ENCODE results near the gene COLQ.
A peak's percentile ranks its signal among the peaks of the same experiment; 100 is the strongest.
"Not testable (repeated sequence)": the region's sequence is repeated elsewhere in the genome, so short reads cannot be mapped to it uniquely, and the experiment has no call there.

COLQ gene

DNA sequence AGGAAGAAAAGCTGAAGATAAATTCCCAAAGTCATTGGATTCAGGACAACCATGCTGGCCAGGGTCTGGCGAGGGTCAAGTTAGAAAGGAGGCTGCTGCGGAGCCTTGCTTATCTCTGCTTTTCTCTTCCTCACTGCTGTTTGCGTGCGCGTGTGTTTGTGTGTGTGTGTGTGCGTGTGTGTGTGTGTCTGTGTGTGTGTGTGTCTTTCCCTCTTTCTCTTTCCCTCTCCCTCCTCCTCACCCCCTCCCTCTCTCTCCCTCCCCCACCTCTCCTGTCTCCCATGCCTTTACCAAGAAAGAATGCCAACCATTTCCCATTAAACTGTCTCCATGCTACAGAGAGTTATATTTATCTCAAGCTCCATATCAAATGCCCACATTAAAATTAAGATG, at the start of gene COLQ:
COLQ (minus strand) TSS at position 134 of the 393 bp plus-strand sequence; CDS start at position 53, 81 bp downstream.
- no peak for DNase-seq

DNA sequence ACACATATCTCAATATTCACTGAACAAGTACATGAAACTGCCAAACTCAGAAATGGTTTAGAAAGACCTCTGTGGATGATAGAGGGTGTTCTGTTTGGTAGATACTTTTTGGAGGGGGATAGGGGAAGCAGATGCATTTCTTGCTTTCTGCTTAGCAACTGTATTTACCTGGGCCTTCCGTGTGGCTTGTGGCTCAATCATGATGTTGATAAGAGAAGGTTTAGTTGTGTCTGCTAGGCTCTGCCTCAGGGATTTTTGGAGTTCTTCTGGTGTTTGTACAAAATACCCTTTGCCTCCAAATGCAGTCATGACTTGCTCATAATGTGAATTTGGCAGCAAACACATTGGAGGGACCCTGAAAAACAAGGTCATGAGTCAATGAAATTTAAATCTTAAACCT, 41.7 kb upstream of the COLQ start:
- no peak for DNase-seq

DNA sequence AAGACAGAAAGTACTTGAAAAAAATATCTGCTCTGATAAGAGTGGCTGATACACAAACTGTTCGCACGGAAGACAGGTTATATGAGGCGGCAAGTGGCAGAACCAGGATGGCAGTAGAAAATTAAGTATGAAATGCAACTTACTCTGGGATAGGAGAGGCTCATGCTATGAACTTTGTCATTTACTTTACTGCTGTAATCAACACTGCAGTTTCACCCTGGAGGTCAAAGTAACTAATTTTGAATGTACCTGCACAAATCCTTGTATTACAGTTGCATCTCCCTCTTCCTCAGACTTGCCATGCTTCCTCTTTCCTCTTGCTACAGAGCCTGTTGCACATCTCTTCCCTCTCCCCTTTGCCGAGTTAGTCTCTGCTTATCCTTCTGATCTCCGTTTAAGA, 41.1 kb upstream of the COLQ start:
- DNase-seq: no peak

DNA sequence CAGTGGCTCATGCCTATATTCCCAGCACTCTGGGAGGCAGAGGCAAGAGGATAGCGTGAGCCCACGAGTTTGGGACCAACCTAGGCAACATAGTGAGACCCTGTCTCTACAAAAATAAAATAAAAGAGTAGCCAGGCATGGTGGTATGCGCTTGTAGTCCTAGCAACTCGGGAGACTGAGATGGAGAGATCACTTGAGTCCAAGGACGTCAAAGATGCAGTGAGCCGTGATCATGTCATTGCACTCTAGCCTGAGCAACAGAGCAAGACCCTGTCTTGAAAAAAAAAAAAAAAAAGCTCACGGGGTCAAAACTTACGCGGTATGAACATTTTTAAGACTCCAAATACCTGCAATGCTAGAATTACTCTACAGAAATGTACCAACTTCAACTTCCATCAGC, 37.1 kb upstream of the COLQ start:
- no peak for DNase-seq

DNA sequence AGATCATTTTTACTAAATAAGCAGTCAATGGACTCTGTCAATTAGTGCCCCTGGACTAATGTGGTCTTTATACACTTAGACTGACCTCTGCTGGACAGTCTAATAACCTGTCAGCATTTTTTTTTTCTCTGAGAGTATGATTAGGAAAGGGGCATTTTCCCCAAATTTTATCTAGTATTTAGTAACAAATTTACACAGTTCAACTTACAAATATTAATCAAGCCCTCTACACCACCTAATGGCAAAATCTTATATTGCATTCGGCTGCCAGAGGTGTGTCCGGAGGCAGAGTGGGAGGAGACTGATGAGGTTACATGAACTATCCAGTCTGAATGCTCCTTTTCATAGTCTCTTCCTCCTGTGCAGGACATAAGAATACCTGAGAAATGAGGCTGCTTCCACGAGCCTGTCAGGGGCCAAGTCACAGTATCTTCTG, 36.0 kb upstream of the COLQ start:
- DNase-seq: peak; percentile 9 to 44

DNA sequence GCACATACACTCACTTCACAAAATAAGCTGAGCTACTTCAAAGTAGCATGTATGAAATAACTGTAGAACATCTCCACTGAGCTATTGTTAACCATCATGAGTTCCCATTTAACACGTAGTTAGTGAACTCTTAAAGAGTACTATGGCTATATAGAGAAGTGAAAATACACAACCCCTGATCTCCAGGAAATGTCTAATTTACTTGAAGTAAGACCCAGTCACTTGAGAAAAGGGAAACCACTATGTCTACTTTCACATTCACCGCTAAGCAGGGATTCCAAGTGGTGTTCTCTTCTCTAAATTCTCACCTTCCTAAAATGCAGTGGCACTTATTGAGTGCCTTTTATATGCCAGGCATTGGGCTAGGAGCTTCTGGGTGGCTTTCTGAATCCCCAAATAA, 35.0 kb upstream of the COLQ start:
- no peak for DNase-seq

DNA sequence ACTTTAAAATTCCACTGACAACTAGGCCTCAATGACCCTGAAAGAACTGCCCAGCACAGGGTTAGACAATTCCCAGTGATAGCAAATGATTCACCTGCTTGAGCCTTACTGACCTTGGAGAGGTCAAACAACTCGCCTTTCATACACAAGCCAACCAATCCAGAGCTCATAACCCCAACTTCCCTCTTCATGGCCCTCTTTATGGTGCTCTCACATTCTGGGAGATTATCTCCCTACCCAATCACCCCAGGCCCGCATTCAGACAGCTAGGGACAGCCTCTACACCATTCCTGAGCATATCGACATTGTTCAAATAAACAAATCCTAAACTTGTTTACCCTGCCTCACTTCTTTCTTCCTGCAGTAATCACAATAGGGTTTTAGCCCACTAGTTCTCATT, 32.2 kb upstream of the COLQ start:
- no peak for DNase-seq

DNA sequence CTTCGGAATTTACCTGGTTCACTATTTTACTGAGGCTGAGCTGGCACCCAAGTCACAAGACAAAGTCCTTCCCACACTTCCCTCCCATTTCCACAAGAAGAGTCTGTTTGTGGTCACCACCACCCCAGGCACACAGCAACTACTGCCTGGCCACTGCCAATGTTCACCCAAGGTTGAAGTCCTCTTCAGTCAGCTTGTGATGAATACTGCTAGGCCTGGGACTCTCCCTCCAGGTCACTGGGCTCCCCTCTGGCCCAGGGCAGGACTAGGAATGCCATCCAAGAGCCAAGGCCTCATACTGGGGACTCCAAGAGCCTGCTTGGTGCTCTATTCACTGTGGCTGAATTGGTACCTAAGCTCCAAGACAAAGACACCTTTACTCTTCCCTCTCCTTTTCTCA, 30.4 kb upstream of the COLQ start:
- no peak for DNase-seq

DNA sequence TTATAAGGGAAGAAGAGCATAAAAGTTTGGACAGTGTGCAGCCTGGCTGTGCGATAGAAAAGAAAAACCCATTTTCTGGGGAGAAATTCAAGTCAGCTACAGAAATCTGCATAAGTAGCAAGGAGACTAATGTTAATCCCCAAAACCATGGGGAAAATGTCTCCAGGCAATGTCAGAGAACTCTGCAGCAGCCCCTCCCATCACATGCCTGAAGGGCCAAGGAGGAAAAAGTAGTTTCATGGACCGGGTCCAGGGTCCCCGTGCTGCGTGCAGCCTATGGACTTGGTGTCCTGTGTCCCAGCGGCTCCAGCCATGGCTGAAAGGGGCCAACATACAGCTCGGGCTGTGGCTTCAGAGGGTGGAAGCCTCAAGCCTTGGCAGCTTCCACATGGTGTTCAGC, 28.3 kb upstream of the COLQ start:
- DNase-seq: no peak

DNA sequence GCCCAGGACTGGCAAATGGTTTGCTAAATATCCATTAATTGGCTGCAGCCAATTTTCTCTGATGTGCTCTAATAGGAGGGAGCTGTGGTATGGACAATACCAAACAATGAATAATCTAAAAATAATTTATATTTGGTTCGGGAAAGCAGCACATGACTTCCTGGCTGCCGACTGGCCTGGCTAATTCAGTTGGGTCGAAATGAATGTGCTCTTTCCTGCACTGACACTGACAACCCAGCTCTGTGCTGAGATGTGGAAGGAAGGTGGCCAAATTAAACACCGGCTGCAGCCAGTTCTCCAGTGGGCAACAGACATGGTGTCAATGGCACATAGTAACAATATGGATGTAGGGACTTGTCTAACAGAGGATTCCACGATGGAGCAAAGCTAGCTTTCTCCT, 21.1 kb upstream of the COLQ start:
- no peak for DNase-seq

DNA sequence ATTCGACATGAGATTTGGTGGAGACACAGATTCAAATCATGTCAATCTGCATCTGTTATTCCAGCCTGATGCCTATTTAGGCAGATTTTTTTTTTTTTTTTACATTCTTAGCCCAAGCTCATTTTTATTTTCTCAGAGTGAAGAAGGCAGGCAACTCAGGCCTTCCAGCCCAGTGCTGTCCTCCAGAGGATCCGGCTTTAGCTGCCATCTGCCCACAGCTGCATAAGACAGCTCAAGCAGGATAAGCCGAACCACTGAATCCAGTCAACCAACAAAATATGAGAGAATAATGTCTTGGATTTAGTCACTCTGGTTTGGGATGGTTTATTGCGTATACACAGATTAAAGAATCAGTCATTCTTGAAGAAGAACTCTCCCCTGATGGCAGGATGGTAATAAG, 19.9 kb upstream of the COLQ start:
- DNase-seq: no peak

DNA sequence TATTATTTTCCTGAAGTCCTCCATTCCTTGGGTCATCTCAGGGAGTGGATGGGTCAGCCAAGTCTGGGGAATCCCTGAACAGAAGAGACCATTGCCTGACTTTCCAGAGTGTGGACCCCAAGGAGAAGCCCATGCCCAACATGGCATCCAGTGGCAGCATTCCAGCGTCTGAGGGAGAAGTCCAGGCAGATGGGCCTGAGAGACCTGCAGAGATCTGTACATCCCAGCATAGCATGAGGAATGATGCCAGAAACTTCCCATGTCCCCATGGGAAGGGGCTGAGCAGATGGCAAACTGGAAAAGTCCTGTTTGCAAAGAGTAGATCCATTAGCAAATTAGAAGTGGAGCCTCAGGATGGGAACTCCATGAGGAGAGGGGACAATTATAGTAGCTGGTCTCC, 17.6 kb upstream of the COLQ start:
- no peak for DNase-seq

DNA sequence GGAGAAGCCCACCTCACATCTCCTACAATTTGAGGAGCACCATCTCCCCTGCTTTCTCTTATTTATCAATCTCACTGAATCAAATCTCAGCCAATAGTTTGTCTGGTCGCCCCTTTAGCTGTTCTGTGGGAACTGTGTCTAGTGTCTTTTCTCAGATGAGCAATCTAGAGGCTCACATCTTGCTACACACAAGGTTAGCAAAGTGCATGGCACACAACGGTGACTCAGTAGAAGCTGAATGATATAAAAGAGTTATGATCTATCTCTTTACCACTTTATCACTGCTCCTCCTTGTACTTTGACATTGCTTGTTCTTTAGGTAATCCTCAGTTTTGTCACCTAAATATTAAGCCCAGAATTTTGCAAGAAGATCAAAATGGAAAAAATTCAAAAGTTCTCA, 16.8 kb upstream of the COLQ start:
- no peak for DNase-seq

DNA sequence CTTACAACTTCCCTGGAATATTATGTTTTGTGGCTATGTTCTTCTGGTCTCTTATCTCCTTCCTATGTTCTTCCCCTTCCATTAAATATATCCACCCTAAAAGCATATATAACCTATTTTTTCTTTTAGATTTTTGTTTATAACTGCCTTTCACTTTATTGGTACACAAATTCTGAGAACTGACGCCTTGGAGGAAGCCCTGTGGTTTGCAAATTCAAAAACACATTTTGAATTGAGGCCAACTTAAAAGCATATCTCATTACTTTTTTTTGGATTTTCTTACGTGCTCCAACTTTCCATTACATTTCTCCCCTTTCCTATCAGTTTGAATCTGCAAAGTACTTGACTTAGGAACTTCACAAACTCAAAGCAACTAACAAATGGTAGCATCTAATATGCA, 15.3 kb upstream of the COLQ start:
- DNase-seq: no peak

DNA sequence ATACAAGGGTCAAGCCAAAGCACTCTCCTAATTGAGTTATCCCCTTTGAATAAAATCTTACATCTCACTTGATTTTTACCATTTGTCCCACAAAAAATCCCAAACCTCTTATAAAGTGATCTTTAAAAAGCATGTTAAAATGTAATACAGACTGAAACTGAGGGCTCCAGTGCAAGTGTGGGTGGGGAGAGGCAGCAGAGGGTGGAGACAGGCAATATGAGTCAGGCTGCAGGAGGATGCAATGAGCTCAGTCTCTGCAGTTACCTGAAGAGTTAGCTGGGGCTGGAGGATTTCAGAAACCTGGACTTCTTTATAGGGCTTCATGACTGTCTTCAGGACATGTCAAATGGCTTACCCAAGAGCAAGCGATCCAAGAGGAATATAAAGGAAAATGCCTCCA, 14.2 kb upstream of the COLQ start:
- peak; percentile 35 to 61 for DNase-seq

DNA sequence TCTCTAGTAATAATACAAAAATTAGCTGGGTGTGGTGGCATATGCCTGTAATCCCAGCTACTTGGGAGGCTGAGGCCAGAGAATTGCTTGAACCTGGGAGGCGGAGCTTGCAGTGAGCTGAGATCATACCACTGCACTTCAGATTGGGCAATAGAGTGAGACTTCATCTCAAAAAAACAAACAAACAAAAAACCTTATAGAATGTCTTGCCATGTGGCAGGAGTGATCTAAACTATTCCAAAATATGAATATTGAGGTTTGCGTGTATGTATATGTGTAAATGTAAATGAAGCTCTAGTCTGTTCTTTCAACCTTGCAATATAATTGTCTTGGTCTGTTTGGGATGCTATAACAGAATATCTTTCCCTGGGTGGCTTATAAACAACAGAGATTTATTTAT, 11.1 kb upstream of the COLQ start:
- DNase-seq: not testable (repeated sequence)

DNA sequence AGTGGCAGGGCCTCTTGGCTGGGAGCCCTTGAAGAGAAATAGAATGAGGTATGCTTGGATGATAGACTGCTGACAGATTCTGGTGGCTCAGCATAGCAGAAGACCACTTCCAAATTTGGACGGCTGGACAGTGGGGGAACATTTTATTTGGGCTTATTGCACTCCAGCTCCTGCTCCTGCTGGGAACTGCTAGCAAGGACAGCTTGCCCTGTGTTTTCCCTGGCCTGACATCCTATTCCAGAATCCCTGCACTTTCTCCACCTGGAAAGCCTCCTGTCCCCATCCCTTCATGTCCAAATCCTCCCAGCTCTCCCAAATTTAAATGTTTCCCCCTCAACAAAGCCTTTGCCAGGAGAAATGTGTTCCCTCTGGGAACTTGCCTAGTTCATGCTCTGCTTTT, 9.8 kb upstream of the COLQ start:
- DNase-seq: no peak

DNA sequence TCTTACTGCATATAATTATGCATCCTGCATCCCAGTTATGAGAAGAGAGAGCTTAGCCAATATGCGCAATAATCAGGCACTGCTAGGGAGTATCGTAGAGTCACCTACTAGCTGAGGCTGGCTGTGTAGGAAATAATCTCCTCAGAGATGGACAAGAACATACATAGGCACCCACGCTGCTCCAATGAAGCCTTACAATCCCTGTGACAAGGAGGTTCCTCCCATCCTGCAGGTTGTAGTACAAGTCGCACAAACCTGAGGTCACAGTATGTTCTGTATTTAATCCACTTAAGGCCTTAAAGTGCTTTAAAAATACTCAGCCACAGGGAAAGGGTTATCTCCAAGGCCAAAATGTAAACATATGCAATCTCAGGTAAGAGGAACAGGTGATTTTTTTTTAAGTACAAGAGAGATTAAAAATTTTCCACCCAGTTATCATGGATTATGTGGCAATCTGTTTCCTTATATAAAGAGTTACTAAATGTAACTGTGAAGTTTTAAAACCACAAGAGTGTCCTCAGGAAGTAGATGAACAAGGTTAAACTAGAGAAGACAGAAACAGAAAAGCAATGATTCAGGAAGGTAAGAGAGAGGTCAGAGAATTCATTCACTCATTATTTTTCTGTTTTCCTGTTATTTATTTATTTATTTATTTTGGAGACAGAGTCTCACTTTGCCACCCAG, 7.5 kb upstream of the COLQ start:
- DNase-seq: no peak

DNA sequence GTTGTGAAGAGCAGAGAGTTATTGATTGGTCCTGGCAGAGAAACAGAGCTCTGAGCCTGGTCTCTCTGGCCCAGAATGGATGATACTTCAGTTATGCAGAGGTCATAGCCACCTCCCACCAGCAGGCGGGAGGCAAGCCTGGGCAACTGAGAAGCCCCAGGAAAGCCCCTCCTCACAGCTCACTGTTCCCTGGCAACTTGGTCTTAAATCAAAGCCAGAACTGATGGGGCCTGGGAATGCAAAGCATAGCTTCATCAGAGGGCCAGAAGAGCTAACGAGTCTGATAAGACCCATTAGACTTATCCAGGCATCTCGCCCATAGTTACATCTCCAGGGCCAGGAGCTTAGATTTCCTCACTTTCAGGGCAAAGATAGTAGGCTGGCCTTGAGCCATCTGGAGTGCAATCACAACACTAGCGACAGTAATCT, 5.5 kb upstream of the COLQ start:
- no peak for DNase-seq

DNA sequence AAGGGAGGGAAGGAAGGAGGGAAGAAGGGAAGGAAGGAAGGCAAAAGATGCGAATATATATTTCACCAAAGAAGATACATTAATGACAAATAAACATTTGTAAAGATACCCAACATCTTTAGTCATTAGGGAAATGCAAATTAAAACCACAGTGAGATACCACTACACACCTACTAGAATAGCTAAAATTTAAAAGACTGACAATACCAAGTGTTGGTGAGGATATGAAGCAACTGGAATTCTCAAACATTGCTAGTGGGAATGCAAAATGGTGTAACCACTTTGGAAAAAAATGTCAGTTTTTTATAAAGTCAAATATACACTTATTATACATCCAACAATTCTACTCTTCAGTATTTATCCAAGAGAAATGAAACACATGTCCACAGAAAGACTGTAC, 4.3 kb upstream of the COLQ start:
- DNase-seq: no peak

DNA sequence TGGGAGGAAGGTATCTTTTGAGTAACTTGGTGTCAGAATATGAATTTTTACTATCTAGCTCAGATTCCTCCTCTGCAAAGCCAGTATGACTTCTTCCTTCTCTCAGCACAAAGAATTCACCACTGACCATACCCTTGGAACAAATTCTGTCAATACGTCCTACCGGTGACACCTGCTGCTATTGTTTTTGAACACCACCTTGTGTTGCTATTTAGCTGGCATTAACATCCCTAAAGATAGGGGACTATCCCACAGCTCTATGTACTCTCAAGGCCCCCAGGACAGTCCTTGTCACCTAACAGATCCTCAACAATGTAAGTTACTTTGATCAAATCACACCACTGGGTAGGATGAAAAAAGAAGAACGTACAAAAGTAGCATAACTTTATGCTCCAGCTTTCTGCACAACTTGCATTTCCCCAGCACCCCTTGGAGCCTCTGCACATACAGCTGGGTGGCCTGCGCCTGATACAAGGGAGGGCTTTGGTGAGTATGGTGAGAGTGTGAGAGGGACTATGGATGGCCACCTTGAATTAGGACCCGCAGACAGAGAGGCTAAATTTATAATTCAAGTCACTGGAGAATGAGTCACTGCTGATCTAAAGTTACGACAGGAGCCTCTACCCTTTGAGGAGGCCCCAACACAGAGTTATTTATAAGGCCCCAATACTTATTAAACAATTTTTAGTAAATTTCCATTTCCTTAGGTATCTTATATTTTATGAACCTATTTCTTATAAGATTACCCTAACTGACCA, 2.3 kb upstream of the COLQ start:
- DNase-seq: no peak

DNA sequence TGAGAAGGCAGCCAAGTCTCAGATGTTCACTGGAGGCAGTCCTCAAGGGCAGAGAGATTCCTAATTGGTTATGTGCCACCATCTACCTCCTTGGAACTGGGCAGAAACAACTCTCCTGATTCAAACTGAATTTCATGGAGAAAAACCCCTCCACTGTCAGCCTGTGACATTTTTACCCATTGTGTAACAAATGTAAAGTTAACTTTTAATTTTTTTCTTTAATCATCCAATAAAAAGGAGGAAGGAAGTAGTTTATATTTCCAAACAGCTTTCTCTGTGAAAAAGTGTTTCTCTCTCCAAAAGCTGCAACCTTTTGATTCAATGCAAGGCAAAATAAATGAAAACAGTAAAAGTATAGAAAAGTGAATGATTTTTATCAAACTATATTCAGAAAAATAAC, 510 bp upstream of the COLQ start:
- no peak for DNase-seq

DNA sequence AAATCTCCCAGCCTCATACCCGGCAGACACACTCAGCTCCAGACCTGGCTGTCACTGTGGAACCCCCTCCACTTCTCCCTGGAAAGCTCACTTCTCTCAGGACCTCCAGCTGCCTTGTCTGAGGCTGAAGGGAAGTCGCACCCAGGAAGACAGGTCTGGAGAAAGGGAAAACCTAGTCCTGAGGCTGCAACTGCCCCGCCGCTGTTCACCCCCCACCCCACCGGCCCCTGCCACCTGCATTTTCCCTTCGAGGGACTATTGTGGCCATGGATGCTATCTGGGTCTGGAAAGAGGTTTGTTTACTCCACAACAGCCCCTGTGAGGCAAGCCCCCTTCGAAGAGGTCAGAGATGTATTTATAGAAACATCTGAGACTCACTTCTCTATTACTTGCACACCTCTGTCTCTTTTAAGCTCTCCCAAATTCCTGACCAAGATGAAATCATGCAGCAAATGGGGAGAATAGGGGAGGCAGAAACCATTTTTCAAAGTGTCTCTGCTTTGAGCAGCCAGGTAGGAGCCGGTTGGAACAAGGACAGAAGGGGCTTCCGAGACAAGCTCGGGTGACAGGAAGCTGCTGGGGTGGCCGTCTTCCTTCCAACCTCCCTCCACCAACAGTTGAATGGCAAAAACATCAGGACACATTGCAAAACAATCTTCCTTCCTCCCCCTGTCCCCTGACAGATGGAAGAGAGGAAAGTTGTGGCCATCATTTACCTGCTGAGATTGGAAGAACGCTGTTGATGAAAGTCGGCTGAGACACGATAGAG, 518 bp downstream of the COLQ start:
- DNase-seq: no peak

DNA sequence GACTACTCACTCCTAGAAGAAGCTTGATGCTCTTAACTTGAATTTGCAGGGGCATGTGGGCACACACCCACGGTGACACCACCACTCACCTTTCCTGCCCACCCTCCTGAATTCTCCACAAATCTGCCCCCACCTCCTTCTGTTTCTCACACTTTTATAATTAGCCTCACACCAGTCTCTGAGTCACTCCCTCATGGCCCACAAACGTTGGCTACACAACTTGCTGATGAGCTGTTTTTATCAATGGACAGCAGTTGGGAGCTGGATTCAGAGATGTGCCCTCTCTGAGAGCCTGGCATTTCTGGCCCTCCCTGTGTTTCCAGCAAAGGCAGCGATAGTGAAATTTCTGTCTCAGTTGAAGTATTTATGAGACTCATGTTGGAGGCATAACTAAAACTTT, 1.3 kb downstream of the COLQ start:
- peak in 1 of 2 experiments; percentile 45 for DNase-seq
